T-cell (primary cell): ENCODE data around the gene PLCL2. TPM values are rescaled to one million over a fixed set of nuclear protein-coding genes. Genes with fewer than 3 reads are reported as not detected.
"Not testable (repeated sequence)": the region's sequence is repeated elsewhere in the genome, so short reads cannot be mapped to it uniquely, and the experiment has no call there.

ENCODE experiments used
- ATAC-seq, 4 experiments: fragments of 200-7000 bp in 3 of 4; fragments of 150-1000 bp in 1 of 4; cut with Tn5 transposase; replicated peaks in 1 of 4; 1 replicate in 3 of 4; 2 replicates in 1 of 4; pipeline ENCODE4 v1.10.0; 2021; ENCODE audit warnings: moderate library complexity in 3 of 4, mild to moderate bottlenecking in 2 of 4, moderate number of reproducible peaks in 1 of 4
- CTCF ChIA-PET, 2 donors: fragments of 300-600 bp; sonication (Branson Sonifier 250); formaldehyde crosslinking; loops; one replicate each; lab custom pipeline; 2022; ENCODE audit warnings: antibody characterized with exemption in 2 of 2; lab: Charles Lee
- POLR2A ChIA-PET, 2 donors: fragments of 300-600 bp; sonication (Branson Sonifier 250); formaldehyde crosslinking; loops; one replicate each; lab custom pipeline; 2022; ENCODE audit warnings: antibody characterized with exemption in 2 of 2; lab: Charles Lee
- DNase-seq, 35 experiments: peaks; one replicate each; pipeline versions ENCODE4 v3.0.0 to v3.0.0-alpha.2; 2013 to 2023
- H3K27ac ChIP-seq: one replicate; pipeline ENCODE4 v1.5.1; 2013; ENCODE audit warnings: low read length
- H3K27me3 ChIP-seq, 2 experiments: replicated peaks in 1 of 2; 1 replicate in 1 of 2; 2 replicates in 1 of 2; pipeline versions ENCODE4 v1.6.1 to v1.7.0; 2013; ENCODE audit warnings: low read length in 1 of 2, mixed read lengths in 1 of 2; ENCODE audit not compliant: control insufficient read depth in 2 of 2, insufficient read depth in 2 of 2; ENCODE audit errors: extremely low read depth in 1 of 2
- H3K36me3 ChIP-seq, 2 donors: 1 replicate in 1 of 2; 2 replicates in 1 of 2; pipeline versions ENCODE4 v1.6.1 to v1.7.0; 2013; ENCODE audit warnings: low read length in 1 of 2; ENCODE audit not compliant: control insufficient read depth in 2 of 2, insufficient read depth in 1 of 2; ENCODE audit errors: extremely low read depth in 1 of 2
- H3K4me1 ChIP-seq, 2 experiments: 1 replicate in 1 of 2; 2 replicates in 1 of 2; pipeline versions ENCODE4 v1.6.1 to v1.7.0; 2013; ENCODE audit warnings: low read length in 2 of 2, mixed read lengths in 1 of 2; ENCODE audit not compliant: insufficient read depth in 2 of 2, control insufficient read depth in 1 of 2; ENCODE audit errors: extremely low read depth in 1 of 2
- H3K4me3 ChIP-seq, 2 donors: 1 replicate in 1 of 2; 2 replicates in 1 of 2; pipeline versions ENCODE4 v1.5.1 to v1.7.0; 2013; ENCODE audit warnings: mild to moderate bottlenecking in 2 of 2, low read length in 1 of 2, moderate library complexity in 1 of 2; ENCODE audit not compliant: control insufficient read depth in 1 of 2; ENCODE audit errors: extremely low read depth in 1 of 2
- H3K9me3 ChIP-seq: 2 replicates; pipeline ENCODE4 v1.7.0; 2013
- H3K27ac Mint-ChIP-seq, 2 donors: one replicate each; pipeline ENCODE4 v1.8.0; 2020 to 2021; ENCODE audit warnings: mild to moderate bottlenecking in 2 of 2, mixed read lengths in 2 of 2
- H3K27me3 Mint-ChIP-seq, 2 donors: one replicate each; pipeline ENCODE4 v1.8.0; 2021 to 2022; ENCODE audit warnings: mixed read lengths in 2 of 2
- H3K36me3 Mint-ChIP-seq: one replicate; pipeline ENCODE4 v1.8.0; 2021; ENCODE audit warnings: mixed read lengths
- H3K4me1 Mint-ChIP-seq, 3 donors: one replicate each; pipeline ENCODE4 v1.8.0; 2020 to 2022; ENCODE audit warnings: mixed read lengths in 3 of 3, mild to moderate bottlenecking in 1 of 3
- H3K4me3 Mint-ChIP-seq, 3 donors: one replicate each; pipeline ENCODE4 v1.8.0; 2020 to 2022; ENCODE audit warnings: mild to moderate bottlenecking in 3 of 3, mixed read lengths in 3 of 3, moderate library complexity in 3 of 3
- H3K9me3 Mint-ChIP-seq, 3 donors: one replicate each; pipeline ENCODE4 v1.8.0; 2020 to 2022; ENCODE audit warnings: mixed read lengths in 3 of 3
- WGBS: methylation state at CpG from one replicate; pipeline ENCODE4 v1.1.5; 2013; ENCODE audit warnings: missing lambda C conversion rate; ENCODE audit not compliant: insufficient coverage; 5-methylcytosine and 5-hydroxymethylcytosine counted together
- total RNA-seq, 35 experiments: library from RNA in 6 of 35; stranded (reverse) in 6 of 35; fragments of 120-200 nt in 1 of 35; gene quantifications; one replicate each; pipeline versions ENCODE4 v1.2.1 to v1.2.4 and lab custom pipeline; 2013 to 2026

Gene PLCL2
- total RNA-seq, 5 donors from 2014 or later (not counting 1 experiment from before 2014, with no cell fraction given) = 53.4 to 68.1 (median 60.9) TPM

DNA sequence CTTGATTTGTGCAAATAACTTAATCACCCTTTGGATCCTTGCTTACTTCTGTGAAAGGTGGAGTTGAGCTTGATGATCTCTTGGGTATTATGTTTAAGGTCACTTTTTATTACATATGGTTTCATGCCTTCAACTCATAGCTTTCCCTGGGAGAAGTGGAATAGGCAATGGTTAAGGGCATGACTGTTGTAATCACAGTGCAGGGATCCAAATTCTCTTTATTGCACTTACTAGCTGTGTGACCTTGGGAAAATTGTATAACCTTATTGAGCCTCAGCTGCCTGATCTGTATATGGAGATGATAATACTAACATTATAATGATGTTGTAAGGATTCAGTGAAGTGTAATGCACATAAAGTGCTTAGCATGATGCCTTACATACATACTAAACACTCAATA is 59.1 kb downstream of the PLCL2 start:
- Histone ChIP-seq H3K27ac (no peak overlapping the region), H3K9me3 (no peaks in the 10 kb centered on the region), H3K27me3 (no peaks in the 10 kb centered on the region), H3K4me3 (no peak overlapping the region), H3K4me1 (peaks cover 24 to 26% of the 10 kb centered on the region in 2 experiments), H3K36me3 (no peaks in the 10 kb centered on the region)
- Mint-ChIP-seq H3K36me3 (peaks cover 19% of the 10 kb centered on the region), H3K27ac (peak overlapping the region in 1 of 2 donors; percentile 5), H3K4me1 (peaks cover 76 to 81% (median 80%) of the 10 kb centered on the region in 3 donors), H3K4me3 (no peak overlapping the region), H3K9me3 (no peaks in the 10 kb centered on the region), H3K27me3 (no peaks in the 10 kb centered on the region)
- CTCF ChIA-PET = interaction anchor here in 1 of 2 donors (1.5 kb wide), 1 partner anchor 59 kb away, joined by 3 read pairs; the partner anchor contains the start of gene PLCL2
- DNase-seq (no peak), ATAC-seq (no peak)
- POLR2A ChIA-PET = interaction anchor here in 1 of 2 donors (0.6 kb wide), 1 partner anchor 1062 kb away, joined by 3 read pairs; no protein-coding TSS in a partner anchor

DNA sequence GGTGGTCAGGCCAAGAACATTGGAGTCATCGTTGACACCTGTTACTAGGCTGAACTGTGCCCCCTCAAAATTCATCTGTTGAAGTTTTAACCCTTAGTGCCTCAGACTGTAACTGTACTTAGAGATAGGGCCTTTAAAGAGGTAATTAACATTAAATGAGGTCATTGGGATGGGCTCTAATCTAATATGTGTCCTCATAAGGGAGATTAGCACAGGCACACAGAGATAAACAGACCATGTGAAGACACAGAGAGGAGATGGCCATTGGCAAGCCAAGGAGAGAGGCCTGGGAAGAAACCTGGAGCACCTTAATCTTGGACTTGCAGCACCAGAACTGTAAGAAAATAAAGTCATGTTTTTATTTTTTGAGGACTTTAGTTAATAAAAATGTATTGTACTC is 59.6 kb downstream of the PLCL2 start:
- Mint-ChIP-seq H3K9me3 (no peaks in the 10 kb centered on the region), H3K4me1 (peaks cover 76 to 81% (median 80%) of the 10 kb centered on the region in 3 donors), H3K27me3 (no peaks in the 10 kb centered on the region), H3K4me3 (no peak overlapping the region), H3K27ac (no peak overlapping the region), H3K36me3 (peaks cover 19% of the 10 kb centered on the region)
- ChIA-PET CTCF (interaction anchor here in 1 of 2 donors (1.5 kb wide), 1 partner anchor 60 kb away, joined by 3 read pairs; the partner anchor contains the start of gene PLCL2), POLR2A (no interaction called here)
- DNase-seq = no peak
- Histone ChIP-seq H3K4me1 (peaks cover 24 to 26% of the 10 kb centered on the region in 2 experiments), H3K36me3 (no peaks in the 10 kb centered on the region), H3K9me3 (no peaks in the 10 kb centered on the region), H3K27me3 (no peaks in the 10 kb centered on the region), H3K4me3 (no peak overlapping the region), H3K27ac (no peak overlapping the region)
- no CpG with 5 or more reads among the region's 1 CpG for WGBS
- no peak for ATAC-seq

DNA sequence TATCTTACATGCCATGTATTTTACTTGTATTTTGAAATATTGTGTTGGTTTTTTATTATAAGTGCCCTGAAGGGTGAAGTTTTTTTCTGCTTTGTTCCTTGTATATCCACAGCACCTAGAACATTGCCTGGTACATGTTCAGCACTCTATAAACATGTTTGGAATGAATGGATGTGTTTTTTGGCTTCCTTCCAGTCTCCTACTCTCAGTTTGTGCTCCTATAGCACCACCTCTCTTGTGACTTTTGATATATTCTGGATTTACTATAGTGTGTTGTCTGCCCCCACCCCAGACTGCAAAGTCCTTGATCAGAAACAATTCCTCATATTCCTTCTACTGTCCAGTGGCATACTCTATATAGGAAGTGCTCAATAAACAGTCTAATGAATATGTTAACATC is 60.6 kb downstream of the PLCL2 start:
- Mint-ChIP-seq H3K36me3 (peaks cover 19% of the 10 kb centered on the region), H3K27ac (no peak overlapping the region), H3K27me3 (no peaks in the 10 kb centered on the region), H3K9me3 (no peaks in the 10 kb centered on the region), H3K4me3 (no peak overlapping the region), H3K4me1 (peaks cover 76 to 82% (median 80%) of the 10 kb centered on the region in 3 donors)
- POLR2A ChIA-PET = no interaction called here
- DNase-seq = no peak
- no peak overlapping the region for H3K4me3 ChIP-seq
- no peak for ATAC-seq
- H3K27ac ChIP-seq = no peak overlapping the region
- no peaks in the 10 kb centered on the region for H3K9me3 ChIP-seq
- peaks cover 19 to 20% of the 10 kb centered on the region in 2 experiments for H3K4me1 ChIP-seq
- H3K36me3 ChIP-seq = no peaks in the 10 kb centered on the region
- no peaks in the 10 kb centered on the region for H3K27me3 ChIP-seq
- CTCF ChIA-PET = no interaction called here

DNA sequence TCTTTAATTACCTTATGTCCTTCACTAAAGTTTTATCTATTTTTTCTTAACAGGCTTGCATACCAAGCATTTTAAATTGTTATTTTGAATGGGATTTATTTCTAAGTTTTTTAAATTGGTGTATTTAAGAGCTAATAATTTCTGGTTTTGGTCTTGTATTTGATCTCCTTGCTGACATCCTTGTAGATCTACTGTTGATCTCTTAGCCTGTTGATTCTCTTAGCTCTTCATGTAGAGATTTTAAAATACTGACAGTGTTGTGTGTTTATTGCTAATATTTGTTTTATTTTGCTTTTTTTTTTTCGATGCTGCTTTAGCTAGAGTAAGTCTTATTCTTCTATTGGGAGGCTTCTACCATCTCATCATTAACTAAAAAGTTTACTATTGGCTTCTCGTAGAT is 65.5 kb downstream of the PLCL2 start:
- whole genome bisulfite sequencing = no CpG with 5 or more reads among the region's 2 CpGs
- Histone ChIP-seq H3K27me3 (no peaks in the 10 kb centered on the region), H3K4me3 (no peak overlapping the region), H3K36me3 (no peaks in the 10 kb centered on the region), H3K9me3 (no peaks in the 10 kb centered on the region), H3K4me1 (peaks cover 2% of the 10 kb centered on the region in 2 experiments), H3K27ac (no peak overlapping the region)
- Mint-ChIP-seq H3K9me3 (no peaks in the 10 kb centered on the region), H3K27me3 (no peaks in the 10 kb centered on the region), H3K27ac (no peak overlapping the region), H3K36me3 (peaks cover 8% of the 10 kb centered on the region), H3K4me1 (peaks cover 54 to 58% (median 56%) of the 10 kb centered on the region in 3 donors), H3K4me3 (no peak overlapping the region)
- ATAC-seq = no peak
- no peak for DNase-seq
- POLR2A ChIA-PET = interaction anchor here in 1 of 2 donors (0.6 kb wide), 1 partner anchor 64 kb away, joined by 4 read pairs; no protein-coding TSS in a partner anchor
- CTCF ChIA-PET = interaction anchor here in 1 of 2 donors (0.6 kb wide), 1 partner anchor 32 kb away, joined by 3 read pairs; no protein-coding TSS in a partner anchor

DNA sequence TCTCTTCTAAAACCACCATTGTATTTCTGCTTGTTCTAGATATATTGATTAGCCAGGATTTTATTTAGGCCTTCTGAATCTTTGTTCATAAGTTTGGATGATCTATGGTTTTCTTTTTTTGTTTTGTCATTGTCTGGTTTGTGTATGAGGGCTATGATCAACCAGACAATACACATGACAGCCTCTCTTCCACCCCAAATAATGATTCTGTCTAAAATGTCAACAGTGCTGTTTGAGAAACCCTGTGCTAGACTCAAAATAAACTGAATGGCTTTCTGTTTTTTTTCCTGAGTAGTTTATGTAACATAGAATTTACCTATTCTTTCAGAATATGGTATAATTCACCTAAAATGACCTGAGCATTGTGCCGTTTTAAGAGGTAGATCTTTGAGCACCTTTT is 66.1 kb downstream of the PLCL2 start:
- Histone ChIP-seq H3K27me3 (no peaks in the 10 kb centered on the region), H3K4me1 (peaks cover 2% of the 10 kb centered on the region in 2 experiments), H3K9me3 (no peaks in the 10 kb centered on the region), H3K27ac (no peak overlapping the region), H3K36me3 (no peaks in the 10 kb centered on the region), H3K4me3 (no peak overlapping the region)
- H3K27me3 Mint-ChIP-seq = no peaks in the 10 kb centered on the region
- H3K4me1 Mint-ChIP-seq = peaks cover 48 to 52% (median 50%) of the 10 kb centered on the region in 3 donors
- WGBS = no CpG with 5 or more reads among the region's 1 CpG
- POLR2A ChIA-PET = no interaction called here
- DNase-seq (no peak), ATAC-seq (no peak)
- no peak overlapping the region for H3K4me3 Mint-ChIP-seq
- peak overlapping the region in 1 of 2 donors; percentile 7 for H3K27ac Mint-ChIP-seq
- H3K9me3 Mint-ChIP-seq = no peaks in the 10 kb centered on the region
- peaks cover 3% of the 10 kb centered on the region for H3K36me3 Mint-ChIP-seq
- CTCF ChIA-PET = interaction anchor here in 1 of 2 donors (0.6 kb wide), 1 partner anchor 33 kb away, joined by 3 read pairs; no protein-coding TSS in a partner anchor

DNA sequence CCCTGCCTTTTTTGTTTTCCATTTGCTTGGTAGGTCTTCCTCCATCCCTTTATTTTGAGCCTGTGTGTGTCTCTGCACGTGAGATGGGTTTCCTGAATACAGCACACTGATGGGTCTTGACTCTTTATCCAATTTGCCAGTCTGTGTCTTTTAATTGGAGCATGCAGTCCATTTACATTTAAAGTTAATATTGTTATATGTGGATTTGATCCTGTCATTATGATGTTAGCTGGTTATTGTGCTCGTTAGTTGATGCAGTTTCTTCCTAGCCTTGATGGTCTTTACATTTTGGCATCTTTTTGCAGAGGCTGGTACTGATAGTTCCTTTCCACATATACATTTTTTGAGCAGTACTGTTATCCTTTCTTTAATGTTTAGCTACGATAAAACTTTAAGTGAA is 73.1 kb downstream of the PLCL2 start:
- Mint-ChIP-seq H3K4me1 (peaks cover 50 to 62% (median 61%) of the 10 kb centered on the region in 3 donors), H3K36me3 (peaks cover 18% of the 10 kb centered on the region)
- not testable (repeated sequence) for ATAC-seq, H3K9me3 Mint-ChIP-seq, H3K36me3 ChIP-seq, H3K4me3 ChIP-seq, H3K9me3 ChIP-seq, H3K27ac Mint-ChIP-seq, DNase-seq, H3K27me3 ChIP-seq, H3K4me3 Mint-ChIP-seq, H3K4me1 ChIP-seq, H3K27me3 Mint-ChIP-seq, H3K27ac ChIP-seq
- ChIA-PET POLR2A (interaction anchor here in 1 of 2 donors (0.6 kb wide), 3 partner anchors 11 to 1354 kb away, joined by 3 to 4 read pairs (median 3); no protein-coding TSS in a partner anchor), CTCF (interaction anchor here in 1 of 2 donors (0.5 kb wide), 1 partner anchor 129 kb away, joined by 3 read pairs; no protein-coding TSS in a partner anchor)
- no CpG with 5 or more reads among the region's 3 CpGs for WGBS
